GM10266 (cell line): Measurements from ENCODE around the gene KRTAP5-3.
"Not testable (repeated sequence)": the region's sequence is repeated elsewhere in the genome, so short reads cannot be mapped to it uniquely, and the experiment has no call there.

ENCODE experiments used
- DNase-seq: peaks from one replicate; pipeline ENCODE4 v3.0.0; 2012; ENCODE audit errors: extremely low spot score
- TF ChIP-seq, protein P1 (sequence below): IDR thresholded peaks from 2 replicates; pipeline ENCODE4 v1.5.1; 2012; ENCODE audit warnings: mild to moderate bottlenecking, low read depth; ENCODE audit not compliant: control insufficient read depth, insufficient read depth; ENCODE audit errors: missing control alignments

KRTAP5-3 gene

DNA sequence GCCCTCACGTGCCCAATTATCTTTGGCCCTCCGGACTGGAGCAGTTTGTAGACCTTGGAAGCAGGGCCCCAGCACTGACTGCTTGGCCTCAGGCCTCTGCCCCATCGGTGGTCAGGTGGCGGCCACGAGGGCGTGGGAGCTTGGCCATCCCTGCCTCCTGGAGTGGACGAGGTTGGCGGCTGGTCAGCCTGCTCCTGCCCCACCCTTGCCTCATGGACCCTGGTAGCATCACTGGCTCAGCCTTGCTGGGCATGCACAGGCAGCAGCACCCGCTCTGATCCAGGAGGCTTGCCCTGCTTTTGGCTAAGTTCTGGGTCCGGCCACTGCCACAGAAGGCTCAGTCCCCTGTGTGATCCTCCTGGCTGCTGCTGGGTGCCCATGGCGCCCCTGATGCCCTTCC, 4.1 kb downstream of the KRTAP5-3 start:
- no peak for DNase-seq
- TF ChIP-seq, protein P1, sequence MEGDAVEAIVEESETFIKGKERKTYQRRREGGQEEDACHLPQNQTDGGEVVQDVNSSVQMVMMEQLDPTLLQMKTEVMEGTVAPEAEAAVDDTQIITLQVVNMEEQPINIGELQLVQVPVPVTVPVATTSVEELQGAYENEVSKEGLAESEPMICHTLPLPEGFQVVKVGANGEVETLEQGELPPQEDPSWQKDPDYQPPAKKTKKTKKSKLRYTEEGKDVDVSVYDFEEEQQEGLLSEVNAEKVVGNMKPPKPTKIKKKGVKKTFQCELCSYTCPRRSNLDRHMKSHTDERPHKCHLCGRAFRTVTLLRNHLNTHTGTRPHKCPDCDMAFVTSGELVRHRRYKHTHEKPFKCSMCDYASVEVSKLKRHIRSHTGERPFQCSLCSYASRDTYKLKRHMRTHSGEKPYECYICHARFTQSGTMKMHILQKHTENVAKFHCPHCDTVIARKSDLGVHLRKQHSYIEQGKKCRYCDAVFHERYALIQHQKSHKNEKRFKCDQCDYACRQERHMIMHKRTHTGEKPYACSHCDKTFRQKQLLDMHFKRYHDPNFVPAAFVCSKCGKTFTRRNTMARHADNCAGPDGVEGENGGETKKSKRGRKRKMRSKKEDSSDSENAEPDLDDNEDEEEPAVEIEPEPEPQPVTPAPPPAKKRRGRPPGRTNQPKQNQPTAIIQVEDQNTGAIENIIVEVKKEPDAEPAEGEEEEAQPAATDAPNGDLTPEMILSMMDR: no peak

DNA sequence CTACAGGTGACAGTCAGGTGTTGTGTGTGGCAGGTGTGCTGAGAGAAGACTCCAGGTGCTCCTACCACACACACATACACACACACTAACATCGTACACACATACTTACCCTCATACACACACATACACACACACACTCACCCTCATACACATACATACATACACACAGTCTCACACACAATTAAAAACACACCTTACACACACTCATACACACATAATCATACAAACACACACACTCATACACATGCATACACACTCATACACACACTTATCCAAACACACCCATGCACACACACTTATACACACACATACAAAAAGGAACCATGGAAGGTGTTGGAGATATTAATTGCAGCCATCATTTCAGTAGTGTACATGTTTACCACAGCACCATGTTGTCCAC, 4.6 kb downstream of the KRTAP5-3 start:
- TF ChIP-seq, protein P1: no peak
- no peak for DNase-seq

DNA sequence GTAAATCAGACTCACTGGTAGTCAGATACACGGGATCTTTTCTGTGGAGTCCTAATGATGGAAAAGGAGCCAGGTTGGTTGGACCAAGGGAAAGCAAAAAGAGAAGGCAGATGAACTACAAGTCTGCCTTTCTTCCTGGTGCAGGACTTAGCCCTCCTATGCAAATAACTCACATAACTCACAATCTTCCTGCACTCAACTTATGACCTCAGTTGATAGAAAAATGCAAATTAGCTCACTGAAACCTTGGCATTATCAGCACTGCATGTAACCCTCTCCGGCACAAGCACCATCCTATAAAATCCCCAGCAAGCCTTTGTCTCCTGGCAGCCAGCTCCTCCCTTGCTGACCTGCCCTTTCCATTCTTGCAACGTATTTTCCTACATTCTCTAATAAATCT, 6.6 kb downstream of the KRTAP5-3 start:
- DNase-seq: not testable (repeated sequence)

DNA sequence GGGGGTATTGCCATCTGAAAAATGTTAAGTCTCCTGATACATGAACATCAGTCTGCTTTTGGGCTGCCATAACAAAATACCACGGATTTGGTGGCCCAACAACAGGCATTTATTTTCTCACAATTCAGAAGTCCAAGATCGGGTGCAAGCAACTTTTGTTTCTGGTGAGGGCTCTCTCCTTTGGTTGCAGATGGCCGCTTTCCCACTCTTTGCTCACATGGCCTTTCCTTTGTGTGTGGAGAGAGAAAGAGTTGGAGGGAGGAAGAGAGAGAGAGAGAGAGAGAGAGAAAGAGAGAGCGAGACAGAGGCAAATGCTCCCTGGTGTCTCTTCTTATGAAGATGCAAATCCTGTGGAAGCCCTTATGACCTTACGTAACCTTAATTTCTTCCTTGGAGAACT, 7.6 kb downstream of the KRTAP5-3 start:
- DNase-seq: no peak
- TF ChIP-seq, protein P1: no peak

DNA sequence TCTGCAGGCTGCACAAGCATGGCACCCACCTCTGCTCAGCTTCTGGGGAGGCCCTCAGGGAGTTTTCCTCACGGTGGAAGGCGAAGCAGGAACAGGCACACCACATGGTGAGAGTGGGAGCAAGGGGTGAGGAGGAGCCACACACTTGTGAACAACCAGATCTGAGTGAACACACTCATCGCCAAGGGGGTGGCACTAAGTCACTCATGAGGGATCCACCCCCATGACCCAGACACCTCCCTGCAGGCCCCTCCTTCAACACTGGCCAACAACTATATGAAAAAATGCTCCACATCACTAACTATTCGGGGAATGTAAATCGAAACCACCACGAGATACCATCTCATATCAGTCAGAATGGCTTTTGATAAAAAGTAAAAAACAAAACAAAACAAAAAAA, 9.4 kb downstream of the KRTAP5-3 start:
- TF ChIP-seq, protein P1: no peak
- no peak for DNase-seq

DNA sequence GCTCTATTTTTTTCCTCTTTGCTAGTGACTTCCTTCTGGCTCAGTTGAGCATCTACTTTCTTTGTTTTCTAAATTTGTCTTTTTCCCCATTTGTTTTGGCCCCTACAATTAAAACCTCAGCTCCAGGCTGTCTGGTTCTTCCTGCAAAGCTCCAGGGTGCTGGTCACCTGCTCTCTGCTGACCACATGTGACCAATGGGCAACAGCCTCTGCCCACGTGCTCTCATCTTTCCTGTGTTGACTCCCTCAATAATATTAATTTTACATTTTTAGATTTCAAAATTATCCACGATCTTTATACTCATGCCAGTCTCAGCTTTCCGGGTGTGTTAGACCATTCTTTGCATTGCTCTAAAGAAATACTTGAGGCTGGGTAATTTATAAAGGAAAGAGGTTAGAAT, 9.9 kb downstream of the KRTAP5-3 start:
- not testable (repeated sequence) for DNase-seq

DNA sequence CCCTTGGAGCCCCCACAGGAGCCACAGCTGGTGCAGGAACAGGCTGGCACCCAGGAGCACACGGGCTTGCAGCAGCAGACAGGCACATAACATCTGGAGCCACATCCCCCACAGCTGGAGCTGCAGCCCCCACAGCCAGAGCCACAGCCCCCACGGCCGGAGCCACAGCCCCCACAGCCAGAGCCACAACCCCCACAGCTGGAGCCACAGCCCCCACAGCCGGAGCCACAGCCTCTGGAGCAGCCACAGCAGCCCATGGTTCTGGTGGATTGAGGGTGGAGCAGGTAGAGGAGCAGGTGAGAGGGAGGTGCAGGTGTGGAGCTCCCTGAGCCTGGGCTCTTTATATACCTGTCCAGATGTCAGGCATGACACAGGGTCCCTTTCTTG, 10.3 kb downstream of the KRTAP5-3 start, which contains the start of gene KRTAP5-2:
KRTAP5-2 (minus strand) TSS at position 301 of the 387 bp plus-strand sequence; CDS start at position 257, 44 bp downstream.
- TF ChIP-seq, protein P1: no peak
- DNase-seq: no peak

DNA sequence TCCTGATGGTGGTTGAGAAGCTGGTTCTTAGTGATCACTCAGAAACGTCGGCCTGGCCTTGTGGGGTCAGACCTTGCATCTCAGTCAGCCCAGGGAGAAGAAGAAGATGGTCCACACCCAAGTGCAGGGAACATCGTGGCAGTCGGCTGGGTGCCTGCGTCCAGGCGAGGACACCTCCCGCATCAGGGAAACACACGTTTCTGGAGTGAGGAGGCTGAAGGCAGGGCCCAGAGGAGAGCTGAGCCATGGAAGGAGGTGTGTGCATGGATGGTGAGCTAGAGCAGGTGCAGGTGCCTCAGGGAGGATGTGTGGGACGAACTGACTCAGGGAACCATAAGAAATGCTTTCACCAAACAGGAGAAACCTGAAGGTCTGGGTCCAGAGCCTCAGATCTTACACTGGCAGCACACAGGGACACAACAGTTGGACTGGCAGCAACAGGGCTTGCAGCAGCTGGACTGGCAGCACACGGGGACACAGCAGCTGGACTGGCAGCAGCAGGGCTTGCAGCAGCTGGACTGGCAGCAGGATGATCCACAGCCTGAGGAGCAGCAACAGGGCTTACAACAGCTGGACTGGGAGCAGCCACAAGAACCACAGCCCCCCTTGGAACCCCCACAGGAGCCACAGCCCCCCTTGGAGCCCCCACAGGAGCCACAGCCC, 10.8 kb downstream of the KRTAP5-3 start:
- no peak for DNase-seq
- TF ChIP-seq, protein P1: no peak

DNA sequence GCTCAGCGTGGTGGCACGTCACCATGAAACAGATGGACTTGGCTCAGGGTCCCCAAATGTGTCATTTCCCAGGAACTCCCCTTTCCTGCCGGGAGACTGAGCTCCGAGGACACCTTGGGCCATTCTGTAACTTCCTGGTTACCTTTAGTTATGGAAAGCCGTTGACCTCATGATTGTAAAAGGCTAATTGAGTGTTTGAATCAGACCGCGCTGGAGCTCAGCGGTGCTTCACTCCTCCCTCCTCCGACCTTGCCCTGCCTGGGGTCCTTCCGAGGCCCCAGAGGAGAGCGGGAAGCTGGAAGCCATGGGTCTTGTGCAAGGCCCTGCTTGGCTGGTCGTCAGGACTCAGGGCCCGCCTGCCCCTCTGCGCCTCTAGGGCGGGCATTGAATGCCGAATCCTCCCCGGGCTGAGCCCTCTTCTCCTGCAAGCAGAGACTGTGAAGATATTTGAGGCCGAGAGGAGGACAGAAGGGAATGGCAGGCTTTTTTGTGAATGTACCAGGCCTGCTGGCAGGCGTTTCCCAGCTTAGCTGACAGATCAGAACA, 11.6 kb downstream of the KRTAP5-3 start:
- not testable (repeated sequence) for DNase-seq

DNA sequence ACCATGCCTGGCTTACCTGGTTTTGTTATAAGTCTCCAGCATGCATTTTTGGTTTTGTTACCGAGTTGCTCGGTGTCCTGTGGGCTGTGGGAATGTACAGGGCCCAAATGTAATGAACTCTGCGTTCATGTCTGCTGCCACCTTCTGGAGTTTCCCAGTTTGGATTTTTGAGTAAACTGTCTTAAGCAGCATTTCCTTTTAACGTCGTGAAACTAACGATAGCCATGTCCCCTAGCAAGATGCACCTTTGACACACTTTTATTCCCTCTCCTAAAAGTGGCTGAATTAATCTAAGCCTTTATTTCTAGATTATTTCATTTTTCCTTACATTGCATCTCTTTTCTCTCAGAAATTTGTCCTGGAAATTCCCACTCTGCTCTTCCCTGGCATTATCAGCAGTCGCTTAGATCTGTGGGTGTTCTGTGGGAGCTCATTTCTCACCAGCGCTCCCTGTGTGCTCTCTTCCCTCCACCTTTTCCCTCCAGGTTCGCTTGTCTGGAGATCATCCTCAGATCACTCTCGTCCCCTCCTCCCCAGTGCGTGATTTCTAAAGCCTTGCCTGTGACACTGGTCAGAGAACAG, 12.2 kb downstream of the KRTAP5-3 start:
- not testable (repeated sequence) for DNase-seq
